Activated CD8-positive, alpha-beta memory T cell treated with anti-CD3 and anti-CD28 coated beads, Interleukin-2, amount 50 U/mL, for 4 hours (primary cell): ENCODE data around the gene MEI4.
"Not testable (repeated sequence)": the region's sequence is repeated elsewhere in the genome, so short reads cannot be mapped to it uniquely, and the experiment has no call there.

Source experiments
- DNase-seq: peaks from one replicate; pipeline ENCODE4 v3.0.0-alpha.2; 2020

MEI4 gene

GRCh38 chr6:77683515-77683914 lies 30.7 kb downstream of the MEI4 start:
- no peak for DNase-seq

- DNase-seq = no peak
These were observed 34.1 kb downstream of the MEI4 start for GRCh38 chr6:77686931-77687330.

GRCh38 chr6:77688649-77689048 lies 35.8 kb downstream of the MEI4 start:
- no peak for DNase-seq

- DNase-seq = not testable (repeated sequence)
These were observed 47.3 kb downstream of the MEI4 start for GRCh38 chr6:77700095-77700494.

- no peak for DNase-seq
These were observed 54.8 kb downstream of the MEI4 start for GRCh38 chr6:77707603-77708002.

GRCh38 chr6:77715588-77715987 lies 62.7 kb downstream of the MEI4 start:
- DNase-seq = no peak

- no peak for DNase-seq
These were observed 63.5 kb downstream of the MEI4 start for GRCh38 chr6:77716311-77716710.

GRCh38 chr6:77736010-77736409 lies 83.2 kb downstream of the MEI4 start:
- DNase-seq = not testable (repeated sequence)

GRCh38 chr6:77740380-77740779 lies 87.5 kb downstream of the MEI4 start:
- no peak for DNase-seq

- DNase-seq = not testable (repeated sequence)
These were observed 99.3 kb downstream of the MEI4 start for GRCh38 chr6:77752156-77752555.

- no peak for DNase-seq
These were observed 109.5 kb downstream of the MEI4 start for GRCh38 chr6:77762386-77762785.

GRCh38 chr6:77763124-77763523 lies 110.3 kb downstream of the MEI4 start:
- DNase-seq = no peak

GRCh38 chr6:77764364-77764763 lies 111.5 kb downstream of the MEI4 start:
- DNase-seq = no peak

GRCh38 chr6:77773157-77773822 lies 120.5 kb downstream of the MEI4 start:
- no peak for DNase-seq

GRCh38 chr6:77774457-77774856 lies 121.6 kb downstream of the MEI4 start:
- DNase-seq = no peak

- DNase-seq = no peak
These were observed 123.6 kb downstream of the MEI4 start for GRCh38 chr6:77776441-77776840.

GRCh38 chr6:77778527-77778926 lies 125.7 kb downstream of the MEI4 start:
- no peak for DNase-seq

GRCh38 chr6:77786935-77787629 lies 134.2 kb downstream of the MEI4 start:
- DNase-seq = no peak

GRCh38 chr6:77796824-77797809 lies 144.3 kb downstream of the MEI4 start:
- no peak for DNase-seq

GRCh38 chr6:77812304-77812703 lies 159.5 kb downstream of the MEI4 start:
- DNase-seq = no peak

GRCh38 chr6:77813090-77813489 lies 160.3 kb downstream of the MEI4 start:
- DNase-seq = no peak

- no peak for DNase-seq
These were observed 161.3 kb downstream of the MEI4 start for GRCh38 chr6:77814119-77814518.

- DNase-seq = no peak
These were observed 162.7 kb downstream of the MEI4 start for GRCh38 chr6:77815531-77815930.
